NCI-H1694 (cell line): Measurements from ENCODE around the gene PLCXD1.
"Not testable (repeated sequence)": the region's sequence is repeated elsewhere in the genome, so short reads cannot be mapped to it uniquely, and the experiment has no call there.

Experiments used
- DNase-seq: peaks from one replicate; lab custom pipeline; 2025; lab: John Stamatoyannopoulos, UW

PLCXD1 gene

DNA sequence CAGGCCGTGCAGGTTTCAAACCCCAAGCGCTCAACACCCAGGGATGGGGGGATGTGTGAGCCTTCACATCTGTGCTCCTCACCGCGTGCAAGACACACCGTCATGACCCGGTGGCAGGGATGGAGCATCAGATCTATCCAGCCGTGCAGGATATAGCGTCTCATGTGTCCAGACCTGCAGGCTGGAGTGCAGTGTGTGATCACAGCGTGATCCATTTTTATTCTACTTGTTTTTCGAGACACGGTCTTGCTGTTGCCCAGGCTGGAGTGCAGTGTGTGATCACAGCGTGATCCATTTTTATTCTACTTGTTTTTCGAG lies 70.1 kb downstream of the PLCXD1 start:
- not testable (repeated sequence) for DNase-seq

DNA sequence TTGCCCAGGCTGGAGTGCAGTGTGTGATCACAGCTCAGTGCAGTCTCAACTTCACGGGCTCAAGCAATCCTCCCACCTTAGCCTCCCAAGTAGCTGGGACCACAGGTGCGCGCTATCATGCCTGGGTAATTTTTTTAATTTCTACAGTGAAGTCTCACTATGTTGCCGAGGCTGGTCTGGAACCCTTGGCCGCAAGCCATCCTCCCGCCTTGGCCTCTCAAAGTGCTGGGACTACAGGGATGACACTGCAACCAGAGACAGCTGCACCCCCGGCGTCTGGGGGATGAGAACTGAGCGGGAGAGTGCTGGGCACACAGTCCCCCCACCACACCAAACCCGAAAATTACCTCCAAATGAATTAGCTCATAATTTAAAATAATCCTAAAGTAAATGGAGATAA lies 70.6 kb downstream of the PLCXD1 start:
- DNase-seq = no peak

DNA sequence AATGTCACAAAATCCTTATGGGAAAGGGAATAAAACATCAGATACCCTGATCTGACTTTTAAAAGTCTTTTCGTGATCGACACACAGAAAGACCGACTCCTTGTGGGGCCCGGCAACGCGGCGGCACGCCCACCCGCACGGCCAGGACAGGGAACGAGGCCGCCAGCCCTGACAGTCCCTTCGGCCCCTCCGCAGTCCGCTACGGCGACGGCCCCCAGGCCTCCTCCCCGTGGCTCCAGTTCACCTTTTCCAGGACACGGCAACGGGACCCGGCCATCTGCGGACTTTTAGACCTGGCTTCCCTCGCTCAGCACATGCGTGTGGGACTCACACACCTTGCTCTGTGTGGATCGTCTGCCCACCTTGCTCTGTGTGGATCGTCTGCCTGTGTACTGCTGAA lies 71.0 kb downstream of the PLCXD1 start:
- DNase-seq = no peak

DNA sequence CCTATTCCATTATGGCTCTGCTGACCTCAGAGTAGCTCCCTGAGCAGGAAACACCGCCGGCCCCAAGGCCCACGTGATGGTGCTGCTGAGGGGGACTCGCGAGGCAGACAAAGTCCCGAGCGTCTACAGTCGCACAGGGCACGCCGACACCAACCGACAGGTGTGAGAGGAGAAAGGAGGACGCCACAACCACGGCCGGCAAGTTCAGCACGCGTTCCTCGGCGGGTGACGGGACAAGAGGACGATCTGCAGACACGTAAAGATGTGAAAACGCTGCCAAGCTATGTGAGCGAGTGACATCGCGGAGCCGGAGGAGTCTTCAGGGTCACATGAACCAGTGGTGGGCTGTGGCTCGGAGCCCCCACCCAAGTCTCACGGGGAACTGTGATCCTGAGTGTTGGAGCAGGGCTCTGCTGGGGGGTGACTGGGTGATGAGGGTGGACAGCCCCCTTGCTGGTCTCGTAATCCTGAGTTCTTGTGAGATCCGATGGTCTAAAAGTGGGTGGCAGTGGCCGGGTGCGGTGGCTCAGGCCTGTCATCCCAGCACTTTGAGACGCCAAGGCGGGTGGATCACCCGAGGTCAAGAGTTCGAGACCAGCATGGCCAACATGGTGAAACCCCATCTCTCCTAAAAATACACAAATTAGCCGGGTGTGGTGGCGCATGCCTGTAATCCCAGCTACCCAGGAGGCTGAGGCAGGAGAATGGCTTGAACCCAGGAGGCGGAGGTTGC lies 71.6 kb downstream of the PLCXD1 start:
- DNase-seq = no peak
